GM19099 (cell line): Measurements from ENCODE around the gene MYO18B.

ENCODE experiments used
- POLR2A ChIP-seq: IDR thresholded peaks from 3 replicates; pipeline ENCODE4 v1.6.1; 2011; ENCODE audit warnings: low read depth; ENCODE audit not compliant: insufficient read length; ENCODE audit errors: extremely low read depth

MYO18B gene

GRCh38 chr22:25741692-25742626 is at the start of gene MYO18B:
Gene MYO18B (plus strand): TSS chr22:25742188. CDS start chr22:25761093, 18,905 bp downstream.
- no peak for TF ChIP-seq POLR2A

GRCh38 chr22:25692397-25693267 is 49.4 kb upstream of the MYO18B start:
- TF ChIP-seq POLR2A, result no peak

GRCh38 chr22:25693268-25693565 is 48.8 kb upstream of the MYO18B start:
- no peak for TF ChIP-seq POLR2A

GRCh38 chr22:25694196-25694907 is 47.6 kb upstream of the MYO18B start:
- no peak for TF ChIP-seq POLR2A

GRCh38 chr22:25695146-25695545 is 46.8 kb upstream of the MYO18B start:
- no peak for TF ChIP-seq POLR2A

GRCh38 chr22:25696763-25697162 is 45.2 kb upstream of the MYO18B start:
- TF ChIP-seq POLR2A, result no peak

- no peak for TF ChIP-seq POLR2A
Observed at GRCh38 chr22:25697181-25697664, 44.8 kb upstream of the MYO18B start.

- no peak for TF ChIP-seq POLR2A
Observed at GRCh38 chr22:25697978-25698377, 44.0 kb upstream of the MYO18B start.

GRCh38 chr22:25698461-25698860 is 43.5 kb upstream of the MYO18B start:
- TF ChIP-seq POLR2A, result no peak

GRCh38 chr22:25698978-25699377 is 43.0 kb upstream of the MYO18B start:
- no peak for TF ChIP-seq POLR2A

GRCh38 chr22:25701056-25701780 is 40.8 kb upstream of the MYO18B start:
- no peak for TF ChIP-seq POLR2A

- TF ChIP-seq POLR2A, result no peak
Observed at GRCh38 chr22:25702040-25702439, 39.9 kb upstream of the MYO18B start.

GRCh38 chr22:25702571-25703167 is 39.3 kb upstream of the MYO18B start:
- TF ChIP-seq POLR2A, result no peak

GRCh38 chr22:25704701-25705100 is 37.3 kb upstream of the MYO18B start:
- no peak for TF ChIP-seq POLR2A
